Kidney capillary endothelial cell (primary cell): ENCODE results near the gene GBF1.
"Not testable (repeated sequence)": the region's sequence is repeated elsewhere in the genome, so short reads cannot be mapped to it uniquely, and the experiment has no call there.

Experiments
- DNase-seq: peaks from one replicate; pipeline ENCODE4 v3.0.0-alpha.2; 2018; ENCODE audit warnings: low spot score

The GBF1 gene

DNA sequence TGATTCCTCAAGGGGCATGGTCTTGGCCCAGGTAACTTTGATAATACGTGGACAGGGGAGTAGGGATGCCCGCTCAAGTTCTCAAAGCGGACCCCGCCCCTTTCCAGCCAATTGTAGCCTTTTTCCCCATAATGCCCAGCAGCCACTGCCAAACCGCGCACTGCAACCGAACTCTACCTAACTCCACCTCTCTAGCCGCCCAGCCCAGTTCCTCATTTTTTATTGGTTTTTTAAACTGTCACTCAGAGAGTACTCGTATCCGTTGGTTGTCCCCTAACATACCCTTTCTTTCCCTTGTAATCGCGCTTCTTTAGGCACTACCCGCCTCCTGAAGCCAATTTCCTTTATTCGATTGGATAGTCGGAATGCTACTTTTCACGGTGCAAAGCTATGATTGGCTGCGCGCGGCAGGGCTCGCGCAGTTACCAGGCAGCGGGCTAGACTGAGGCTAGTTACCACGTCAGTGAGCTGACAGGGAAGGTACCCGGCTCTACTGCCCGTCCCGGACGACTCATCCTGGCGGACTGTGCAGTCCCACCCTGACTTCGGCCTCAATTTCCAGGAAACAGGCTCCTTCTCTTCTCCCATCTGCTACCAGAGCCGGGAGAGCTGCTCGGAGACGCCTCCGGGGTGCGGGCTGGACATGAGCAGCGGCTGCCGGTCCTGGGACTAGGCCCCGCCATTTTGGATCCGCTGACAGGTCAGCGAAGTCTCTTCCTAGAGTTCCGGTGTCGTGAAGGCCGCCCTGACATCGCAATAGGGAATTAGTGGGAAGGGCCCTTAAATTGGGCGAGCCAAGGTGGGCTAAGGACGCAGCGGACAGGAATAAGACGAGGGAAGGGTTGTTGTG is at the start of gene GBF1:
Gene GBF1, plus strand, starts transcription at position 451 of the 850 bp plus-strand sequence. CDS start 13,407 bp downstream, outside the sequence.
- peak; percentile 100 for DNase-seq

DNA sequence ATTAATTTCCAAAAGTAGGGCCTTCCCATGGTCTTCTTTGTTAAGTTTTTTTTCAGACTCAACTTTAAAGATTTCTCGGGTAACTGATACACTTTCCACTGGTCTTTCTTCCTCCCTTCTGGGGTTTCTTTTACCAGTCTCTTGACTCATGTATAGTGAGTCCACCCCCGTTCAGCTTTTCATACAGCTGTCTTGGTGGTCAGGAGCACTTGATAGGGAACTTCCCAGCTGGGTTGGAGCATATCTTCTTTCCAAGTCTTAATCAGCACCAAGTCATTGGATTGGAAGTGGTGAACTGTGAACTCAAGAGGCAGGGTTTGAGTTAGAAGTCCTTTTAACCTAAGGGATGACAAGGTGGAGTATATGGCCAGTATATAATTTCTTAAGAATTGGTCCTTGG is 48.4 kb upstream of the GBF1 start:
- no peak for DNase-seq

- no peak for DNase-seq
These were observed 47.3 kb upstream of the GBF1 start for GRCh38 chr10:102198027-102198426.

DNA sequence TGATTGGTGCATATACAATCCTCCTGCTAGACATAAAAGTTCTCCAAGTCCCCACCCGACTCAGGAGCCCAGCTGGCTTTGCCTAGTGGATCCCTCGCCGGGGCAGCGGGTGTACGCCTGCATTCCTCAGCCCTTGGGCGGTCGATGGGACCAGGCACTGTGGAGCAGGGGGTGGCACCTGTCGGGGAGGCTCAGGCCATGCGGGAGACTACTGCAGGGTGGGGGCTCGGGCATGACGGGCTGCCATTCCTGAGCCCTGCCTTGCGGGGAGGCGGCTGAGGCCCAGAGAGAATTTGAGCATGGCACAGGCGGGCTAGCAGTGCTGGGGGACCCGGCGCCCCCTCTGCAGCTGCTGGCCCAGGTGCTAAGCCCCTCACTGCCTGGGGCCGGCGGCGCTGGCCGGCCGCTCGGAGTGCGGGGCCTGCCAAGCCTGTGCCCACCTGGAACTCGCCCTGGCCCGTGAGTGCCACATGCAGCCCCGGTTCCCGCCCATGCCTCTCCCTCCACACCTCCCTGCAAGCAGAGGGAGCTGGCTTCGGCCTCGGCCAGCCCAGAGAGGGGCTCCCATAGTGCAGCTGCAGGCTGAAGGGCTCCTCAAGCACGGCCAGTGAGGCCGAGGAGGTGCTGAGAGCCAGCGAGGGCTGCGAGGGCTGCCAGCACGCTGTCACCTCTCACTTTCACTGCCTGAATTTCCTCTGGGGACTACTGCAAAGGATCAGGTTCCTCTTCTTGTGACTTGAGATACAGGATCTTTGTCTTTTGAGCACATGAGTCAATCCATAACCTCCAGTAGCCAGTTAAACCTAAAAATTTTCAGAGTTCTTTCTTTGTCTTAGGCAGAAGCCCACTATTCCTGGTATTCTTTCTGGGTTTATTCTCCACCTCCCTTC is 44.3 kb upstream of the GBF1 start:
- DNase-seq = no peak

GRCh38 chr10:102202386-102202785 is 42.9 kb upstream of the GBF1 start:
- DNase-seq = no peak

DNA sequence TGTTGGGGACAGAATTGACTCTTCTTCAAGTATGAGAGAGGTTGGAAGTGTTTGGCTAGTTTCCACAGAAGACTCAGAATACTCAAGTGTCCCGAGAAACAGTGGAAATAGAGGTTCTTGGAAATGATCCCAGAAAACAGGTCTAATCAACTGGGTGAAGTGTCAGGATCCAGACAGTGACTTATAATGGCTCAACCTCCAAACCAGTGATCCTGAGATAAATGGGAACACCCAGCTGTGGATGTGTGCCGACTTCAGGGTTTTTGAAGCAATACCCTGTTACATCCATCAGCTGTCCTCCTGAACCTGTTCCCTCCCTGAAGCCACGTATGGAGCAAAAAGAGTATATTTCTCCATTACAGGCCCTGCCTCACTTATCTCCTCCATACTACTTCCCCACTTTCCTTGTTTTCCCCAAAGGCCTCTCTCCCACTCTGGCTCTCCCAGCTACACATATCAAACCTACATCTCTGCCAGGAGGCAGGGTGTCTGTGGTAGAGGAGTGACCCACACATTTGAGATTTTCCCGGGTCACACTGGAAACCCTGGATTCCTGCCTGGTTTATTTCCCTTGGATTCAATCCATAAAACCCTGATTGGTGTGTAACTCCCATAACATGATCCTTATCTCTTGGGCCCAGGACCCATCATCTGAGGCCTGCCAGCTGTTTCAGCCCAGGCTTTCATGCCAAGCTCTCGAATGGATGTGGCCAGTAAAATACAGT is 36.9 kb upstream of the GBF1 start:
- no peak for DNase-seq

GRCh38 chr10:102211615-102212299 is 33.6 kb upstream of the GBF1 start:
- no peak for DNase-seq

- DNase-seq = not testable (repeated sequence)
These were observed 31.7 kb upstream of the GBF1 start for GRCh38 chr10:102213599-102213998.

DNA sequence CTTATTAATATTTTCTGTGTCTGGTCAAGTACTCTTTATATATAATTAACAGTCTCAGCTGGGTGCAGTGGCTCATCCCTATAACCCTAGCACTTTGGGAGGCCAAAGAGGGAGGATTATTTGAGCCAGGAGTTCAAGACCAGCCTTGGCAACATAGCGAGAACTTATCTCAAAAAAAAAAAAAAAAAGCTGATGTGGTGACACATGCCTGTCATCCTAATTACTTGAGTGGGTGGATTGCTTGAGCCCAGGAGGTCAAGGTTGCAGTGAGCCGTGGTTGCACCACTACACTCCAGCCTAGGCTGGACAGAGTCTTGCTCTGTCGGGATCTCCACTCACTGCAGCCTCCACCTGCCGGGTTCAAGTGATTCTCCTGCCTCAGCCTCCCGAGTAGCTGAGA is 26.0 kb upstream of the GBF1 start:
- DNase-seq = no peak

GRCh38 chr10:102220612-102221011 is 24.7 kb upstream of the GBF1 start:
- DNase-seq = no peak

- DNase-seq = no peak
These were observed 22.5 kb upstream of the GBF1 start for GRCh38 chr10:102222797-102223196.

GRCh38 chr10:102225646-102226541 is 19.4 kb upstream of the GBF1 start, which contains the start of gene ELOVL3:
TSS of gene ELOVL3 (plus strand) at chr10:102226299. CDS start at chr10:102226549, 250 bp downstream.
- peak; percentile 82 for DNase-seq

- DNase-seq = no peak
These were observed 18.8 kb upstream of the GBF1 start for GRCh38 chr10:102226542-102226870.

- no peak for DNase-seq
These were observed 18.3 kb upstream of the GBF1 start for GRCh38 chr10:102227050-102227449.

- peak; percentile 66 for DNase-seq
These were observed 15.5 kb upstream of the GBF1 start for GRCh38 chr10:102229810-102230263.

GRCh38 chr10:102230264-102230860 is 15.0 kb upstream of the GBF1 start:
- DNase-seq = no peak

DNA sequence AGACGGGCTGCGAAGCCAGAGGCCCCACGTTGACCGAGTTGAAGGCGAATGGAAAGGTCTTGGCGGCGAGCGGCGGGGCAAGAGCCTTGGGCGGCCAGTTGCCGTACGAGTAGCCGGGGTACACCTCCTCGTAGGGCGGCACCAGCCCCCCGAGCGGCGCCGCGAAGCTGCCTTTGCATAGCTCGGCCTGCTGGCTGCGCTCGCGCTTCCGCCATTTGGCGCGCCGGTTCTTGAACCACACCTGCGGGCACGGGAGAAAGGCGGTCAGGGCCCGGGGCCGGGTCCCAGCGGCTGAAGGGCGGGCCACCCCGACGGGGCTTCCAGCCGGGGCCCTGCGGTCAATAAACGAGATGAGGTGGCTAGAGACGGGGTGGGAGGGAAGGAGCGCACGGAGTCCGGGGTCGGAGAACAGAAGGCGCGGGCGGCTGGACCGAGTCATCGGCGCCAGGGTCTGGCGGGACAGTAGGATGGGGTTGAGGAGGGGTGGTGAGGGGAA is 14.4 kb upstream of the GBF1 start:
- DNase-seq = no peak

DNA sequence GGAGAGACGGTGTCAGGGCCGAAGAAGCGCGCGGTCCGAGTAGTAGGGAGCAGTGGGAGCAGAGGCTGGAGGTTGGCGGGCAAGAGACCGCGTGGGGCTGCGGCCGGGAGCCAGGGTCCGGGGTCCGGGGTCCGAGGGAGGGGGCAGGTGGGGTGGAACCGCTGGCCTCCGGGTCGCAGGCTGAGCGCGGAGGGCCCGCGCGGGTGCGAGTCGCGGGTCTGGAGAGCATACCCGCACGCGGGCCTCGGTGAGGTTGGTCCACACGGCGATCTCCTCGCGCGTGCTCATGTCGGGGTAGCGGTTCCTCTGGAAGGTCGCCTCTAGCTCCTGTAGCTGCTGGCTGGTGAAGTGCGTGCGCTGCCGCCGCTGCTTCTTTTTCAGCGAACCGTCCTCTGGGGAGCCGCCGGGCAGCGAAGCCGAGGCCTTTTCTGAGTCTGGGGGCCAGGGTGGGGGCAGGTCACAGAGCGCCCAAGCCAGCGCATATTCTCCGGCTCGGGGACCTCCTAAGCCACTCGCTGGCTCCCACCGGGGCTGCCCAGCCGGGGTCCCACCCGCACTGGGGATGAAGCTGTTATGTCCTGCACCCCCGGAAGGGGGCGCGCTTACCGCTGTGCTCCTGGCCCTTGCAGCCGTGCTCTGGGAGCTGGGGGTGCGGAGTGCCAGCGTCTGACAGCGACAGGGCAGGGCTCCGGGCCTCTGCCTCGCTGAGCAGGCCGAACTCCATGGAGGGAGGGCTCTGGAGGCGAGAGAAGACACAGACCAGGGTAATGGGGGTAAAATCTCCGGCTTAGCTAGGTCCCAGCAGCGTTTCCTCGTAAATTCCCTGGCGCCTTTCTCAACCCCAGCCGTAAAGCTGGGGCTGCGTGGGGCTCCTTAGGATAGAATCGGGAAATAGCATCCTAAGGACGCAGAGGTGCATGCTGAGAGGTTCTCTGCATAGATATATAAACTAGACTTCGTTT is 13.7 kb upstream of the GBF1 start:
- DNase-seq = no peak

- no peak for DNase-seq
These were observed 11.3 kb upstream of the GBF1 start for GRCh38 chr10:102233997-102234396.
